GM12892 (cell line): Measurements from ENCODE around the gene DEFB110.

Experiments used
- POLR2A ChIP-seq: IDR thresholded peaks from 2 replicates; pipeline ENCODE4 v1.6.1; 2011; ENCODE audit warnings: low read depth, low read length, control low read depth
- POLR2AphosphoS5 ChIP-seq: IDR thresholded peaks from 2 replicates; pipeline ENCODE4 v1.6.1; 2011; ENCODE audit warnings: low read depth, low read length, control low read depth

- TF ChIP-seq POLR2A (no peak), POLR2AphosphoS5 (no peak)
Measured at GRCh38 chr6:50003139-50003538, 18.7 kb downstream of the DEFB110 start.
